MM.1S (cell line): ENCODE measurements around the gene KCNIP1.

Source experiments
- DNase-seq: peaks from one replicate; pipeline ENCODE4 v3.0.0-alpha.2; 2015
- H2AFZ ChIP-seq: fragments of 300-600 bp; sonication (generic); 2 replicates; pipeline ENCODE4 v1.6.0; 2016; ENCODE audit warnings: antibody characterized with exemption, low read length
- H3F3A ChIP-seq: fragments of 300-600 bp; sonication (generic); 2 replicates; pipeline ENCODE4 v1.6.1; 2016; ENCODE audit warnings: mild to moderate bottlenecking, antibody characterized with exemption, low read length, moderate library complexity, mixed read lengths; ENCODE audit not compliant: insufficient read depth
- H3K27ac ChIP-seq: fragments of 300-600 bp; sonication (generic); 2 replicates; pipeline ENCODE4 v1.5.1; 2016; ENCODE audit warnings: mild to moderate bottlenecking, low read length
- H3K27me3 ChIP-seq: fragments of 300-600 bp; sonication (generic); replicated peaks from 2 replicates; pipeline ENCODE4 v1.6.0; 2016; ENCODE audit warnings: low read length; ENCODE audit not compliant: insufficient read depth
- H3K36me3 ChIP-seq: fragments of 300-600 bp; sonication (generic); replicated peaks from 2 replicates; pipeline ENCODE4 v1.6.1; 2016; ENCODE audit warnings: mild to moderate bottlenecking, low read length, mixed read lengths; ENCODE audit not compliant: insufficient read depth
- H3K4me1 ChIP-seq: fragments of 300-600 bp; sonication (generic); 2 replicates; pipeline ENCODE4 v1.6.1; 2016; ENCODE audit warnings: low read length, mixed read lengths
- H3K4me2 ChIP-seq: fragments of 300-600 bp; sonication (generic); 2 replicates; pipeline ENCODE4 v1.6.0; 2016; ENCODE audit warnings: low read depth, low read length
- H3K4me3 ChIP-seq: fragments of 300-600 bp; sonication (generic); 2 replicates; pipeline ENCODE4 v1.5.1; 2016; ENCODE audit warnings: low read length, mixed read lengths
- H3K79me2 ChIP-seq: fragments of 300-600 bp; sonication (generic); 2 replicates; pipeline ENCODE4 v1.6.1; 2016; ENCODE audit warnings: mixed run types, low read length, mixed read lengths
- H3K9ac ChIP-seq: fragments of 300-600 bp; sonication (generic); 2 replicates; pipeline ENCODE4 v1.6.1; 2016; ENCODE audit warnings: low read length, mixed read lengths
- H3K9me2 ChIP-seq: fragments of 300-600 bp; sonication (generic); replicated peaks from 2 replicates; pipeline ENCODE4 v1.6.1; 2016; ENCODE audit warnings: mild to moderate bottlenecking, low read length, mixed read lengths; ENCODE audit not compliant: insufficient read depth
- H3K9me3 ChIP-seq: fragments of 300-600 bp; sonication (generic); replicated peaks from 2 replicates; pipeline ENCODE4 v1.6.1; 2016; ENCODE audit warnings: mild to moderate bottlenecking, low read length, mixed read lengths; ENCODE audit not compliant: insufficient read depth
- H4K20me1 ChIP-seq: fragments of 300-600 bp; sonication (generic); 2 replicates; pipeline ENCODE4 v1.6.1; 2016; ENCODE audit warnings: mild to moderate bottlenecking, low read length, moderate library complexity, mixed read lengths; ENCODE audit not compliant: insufficient read depth
- EZH2 ChIP-seq: fragments of 300-600 bp; sonication (generic); optimal IDR thresholded peaks from 2 replicates; pipeline ENCODE3; 2017; ENCODE audit warnings: low read depth, mild to moderate bottlenecking, antibody characterized with exemption, low read length, mixed read lengths
- EZH2phosphoT487 ChIP-seq: fragments of 300-600 bp; sonication (generic); IDR thresholded peaks from 2 replicates; pipeline ENCODE4 v1.6.1; 2018; ENCODE audit warnings: antibody characterized with exemption, low read length
- TF ChIP-seq, protein P1 (sequence below): fragments of 300-600 bp; sonication (generic); IDR thresholded peaks from 2 replicates; pipeline ENCODE4 v1.5.1; 2016; ENCODE audit warnings: antibody characterized with exemption, low read length, mixed read lengths

The KCNIP1 gene

GRCh38 chr5:170642776-170643436 is 139.1 kb downstream of the KCNIP1 start:
- no peak for DNase-seq
- H3K27ac ChIP-seq, result no peak overlapping the region
- no peaks in the 10 kb centered on the region for H3K27me3 ChIP-seq
- H2AFZ ChIP-seq, result no peak overlapping the region
- TF ChIP-seq, protein P1, sequence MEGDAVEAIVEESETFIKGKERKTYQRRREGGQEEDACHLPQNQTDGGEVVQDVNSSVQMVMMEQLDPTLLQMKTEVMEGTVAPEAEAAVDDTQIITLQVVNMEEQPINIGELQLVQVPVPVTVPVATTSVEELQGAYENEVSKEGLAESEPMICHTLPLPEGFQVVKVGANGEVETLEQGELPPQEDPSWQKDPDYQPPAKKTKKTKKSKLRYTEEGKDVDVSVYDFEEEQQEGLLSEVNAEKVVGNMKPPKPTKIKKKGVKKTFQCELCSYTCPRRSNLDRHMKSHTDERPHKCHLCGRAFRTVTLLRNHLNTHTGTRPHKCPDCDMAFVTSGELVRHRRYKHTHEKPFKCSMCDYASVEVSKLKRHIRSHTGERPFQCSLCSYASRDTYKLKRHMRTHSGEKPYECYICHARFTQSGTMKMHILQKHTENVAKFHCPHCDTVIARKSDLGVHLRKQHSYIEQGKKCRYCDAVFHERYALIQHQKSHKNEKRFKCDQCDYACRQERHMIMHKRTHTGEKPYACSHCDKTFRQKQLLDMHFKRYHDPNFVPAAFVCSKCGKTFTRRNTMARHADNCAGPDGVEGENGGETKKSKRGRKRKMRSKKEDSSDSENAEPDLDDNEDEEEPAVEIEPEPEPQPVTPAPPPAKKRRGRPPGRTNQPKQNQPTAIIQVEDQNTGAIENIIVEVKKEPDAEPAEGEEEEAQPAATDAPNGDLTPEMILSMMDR, result no peak
- TF ChIP-seq EZH2phosphoT487, result no peak
- no peak for TF ChIP-seq EZH2
- H3K4me3 ChIP-seq, result no peak overlapping the region
- no peak overlapping the region for H3K9ac ChIP-seq
- H3K36me3 ChIP-seq, result no peaks in the 10 kb centered on the region
- no peaks in the 10 kb centered on the region for H3K4me1 ChIP-seq
- H3K9me2 ChIP-seq, result no peaks in the 10 kb centered on the region
- H4K20me1 ChIP-seq, result no peaks in the 10 kb centered on the region
- no peaks in the 10 kb centered on the region for H3F3A ChIP-seq
- H3K4me2 ChIP-seq, result no peak overlapping the region
- no peaks in the 10 kb centered on the region for H3K79me2 ChIP-seq
- H3K9me3 ChIP-seq, result no peaks in the 10 kb centered on the region

DNA sequence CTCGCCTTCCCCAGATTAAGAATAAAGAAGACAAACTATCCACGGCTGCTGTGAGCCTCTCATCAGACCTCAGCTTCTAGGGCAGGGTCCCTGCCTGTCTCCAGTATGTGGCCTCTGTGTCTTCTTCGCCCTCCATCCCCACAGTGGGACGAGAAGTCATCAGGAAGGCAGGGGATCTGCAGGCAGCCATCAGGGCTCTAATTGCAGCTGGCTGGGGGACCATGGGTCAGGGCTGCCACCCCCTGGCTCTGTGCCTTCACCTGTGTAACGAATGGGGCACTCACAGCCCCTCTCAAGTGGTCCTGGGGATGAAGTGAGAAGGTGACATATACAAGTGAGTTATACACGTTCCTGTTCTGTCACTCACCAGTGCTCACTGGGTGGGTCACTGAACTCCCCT is 139.8 kb downstream of the KCNIP1 start:
- Histone ChIP-seq H2AFZ (no peak overlapping the region), H3K4me1 (no peaks in the 10 kb centered on the region)

DNA sequence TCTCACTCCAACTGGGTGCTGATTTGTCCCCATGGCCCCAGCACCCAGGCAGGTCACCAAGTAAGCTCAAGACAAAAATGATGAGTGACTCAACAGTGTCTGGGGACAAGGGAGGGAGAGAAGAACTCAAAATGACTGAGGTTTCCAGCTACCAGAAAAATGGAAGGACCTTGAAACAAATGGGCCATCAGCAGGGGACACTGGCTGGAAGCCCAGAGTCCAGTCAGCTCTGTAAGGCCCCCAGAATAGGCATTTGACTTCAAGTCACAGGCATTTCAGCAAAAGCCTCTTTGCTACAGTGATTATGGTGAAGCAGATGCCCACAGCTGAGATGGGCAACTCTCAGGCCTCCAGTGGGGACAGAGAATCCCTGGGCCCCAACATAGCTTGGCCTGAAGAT is 140.7 kb downstream of the KCNIP1 start:
- no peak overlapping the region for H2AFZ ChIP-seq
- no peaks in the 10 kb centered on the region for H3K36me3 ChIP-seq
- H3K9me2 ChIP-seq, result no peaks in the 10 kb centered on the region
- H3K27ac ChIP-seq, result no peak overlapping the region
- H3K4me2 ChIP-seq, result no peak overlapping the region
- TF ChIP-seq EZH2, result no peak
- TF ChIP-seq, protein P1, result no peak
- no peak for TF ChIP-seq EZH2phosphoT487
- DNase-seq, result no peak
- no peaks in the 10 kb centered on the region for H4K20me1 ChIP-seq
- no peaks in the 10 kb centered on the region for H3F3A ChIP-seq
- H3K79me2 ChIP-seq, result no peaks in the 10 kb centered on the region
- no peaks in the 10 kb centered on the region for H3K4me1 ChIP-seq
- no peak overlapping the region for H3K4me3 ChIP-seq
- no peaks in the 10 kb centered on the region for H3K27me3 ChIP-seq
- no peaks in the 10 kb centered on the region for H3K9me3 ChIP-seq
- no peak overlapping the region for H3K9ac ChIP-seq

More for the DNA sequence above, 139.8 kb downstream of the KCNIP1 start:
- Histone ChIP-seq H3K4me3 (no peak overlapping the region), H3K9me2 (no peaks in the 10 kb centered on the region), H3K9ac (no peak overlapping the region), H3K27ac (no peak overlapping the region), H3F3A (no peaks in the 10 kb centered on the region), H3K27me3 (no peaks in the 10 kb centered on the region), H3K4me2 (no peak overlapping the region), H3K36me3 (no peaks in the 10 kb centered on the region), H3K9me3 (no peaks in the 10 kb centered on the region), H4K20me1 (no peaks in the 10 kb centered on the region), H3K79me2 (no peaks in the 10 kb centered on the region)
- DNase-seq, result no peak
- TF ChIP-seq EZH2, result no peak

GRCh38 chr5:170648541-170648940 is 144.7 kb downstream of the KCNIP1 start:
- no peaks in the 10 kb centered on the region for H4K20me1 ChIP-seq
- TF ChIP-seq, protein P1, result no peak
- TF ChIP-seq EZH2phosphoT487 (no peak), EZH2 (no peak)
- no peaks in the 10 kb centered on the region for H3F3A ChIP-seq
- no peak overlapping the region for H2AFZ ChIP-seq
- no peaks in the 10 kb centered on the region for H3K4me1 ChIP-seq
- H3K36me3 ChIP-seq, result no peaks in the 10 kb centered on the region
- no peak overlapping the region for H3K4me2 ChIP-seq
- no peak for DNase-seq
- no peaks in the 10 kb centered on the region for H3K79me2 ChIP-seq
- no peaks in the 10 kb centered on the region for H3K9me3 ChIP-seq
- no peak overlapping the region for H3K4me3 ChIP-seq
- H3K9me2 ChIP-seq, result no peaks in the 10 kb centered on the region
- H3K27ac ChIP-seq, result no peak overlapping the region
- no peak overlapping the region for H3K9ac ChIP-seq
- no peaks in the 10 kb centered on the region for H3K27me3 ChIP-seq
